CD4-positive, alpha-beta T cell treated with Interleukin-1 beta for 1 hour (primary cell): ENCODE data around the gene CADM2.
"Not testable (repeated sequence)": the region's sequence is repeated elsewhere in the genome, so short reads cannot be mapped to it uniquely, and the experiment has no call there.

Experiments
- DNase-seq, 2 donors: peaks; one replicate each; pipeline ENCODE4 v3.0.0-alpha.2; 2020 to 2022

CADM2 gene

DNA sequence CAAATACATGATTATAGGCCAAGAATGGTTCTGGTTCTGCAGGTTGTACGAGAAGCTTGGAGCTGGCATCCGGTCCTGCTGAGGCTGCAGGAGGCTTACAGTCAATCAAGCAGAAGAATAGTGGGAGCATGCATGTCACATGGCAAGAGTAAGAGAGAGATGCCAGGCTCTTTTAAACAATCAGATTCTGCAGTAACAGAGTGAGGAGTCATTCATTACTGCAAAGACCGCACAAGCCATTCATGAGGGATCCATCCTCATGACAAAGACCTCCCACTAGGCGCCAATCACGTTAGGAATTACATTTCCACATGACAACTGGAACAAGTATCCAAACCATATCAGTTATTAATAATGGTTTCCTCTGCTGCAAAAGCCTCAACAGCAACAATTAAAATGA is 536.8 kb downstream of the CADM2 start:
- DNase-seq: no peak

DNA sequence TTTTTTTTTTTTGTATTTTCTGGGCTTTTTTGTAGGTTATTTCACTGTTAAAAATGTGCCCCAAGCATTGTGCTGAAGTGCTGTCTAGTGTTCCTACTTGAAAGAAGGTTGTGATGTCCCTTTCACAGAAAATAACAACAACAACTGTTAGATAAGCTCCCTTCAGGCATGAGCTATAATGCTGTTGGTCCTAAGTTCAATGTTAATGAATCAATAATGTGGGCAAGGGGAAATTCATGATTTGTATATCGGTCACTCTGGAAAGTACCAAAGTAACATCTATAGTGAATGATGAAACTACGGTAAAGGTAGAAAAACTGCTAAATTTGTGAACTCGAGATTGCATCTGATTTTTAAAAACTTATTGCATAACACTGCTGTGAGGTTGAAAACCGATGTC is 539.4 kb downstream of the CADM2 start:
- DNase-seq: no peak

DNA sequence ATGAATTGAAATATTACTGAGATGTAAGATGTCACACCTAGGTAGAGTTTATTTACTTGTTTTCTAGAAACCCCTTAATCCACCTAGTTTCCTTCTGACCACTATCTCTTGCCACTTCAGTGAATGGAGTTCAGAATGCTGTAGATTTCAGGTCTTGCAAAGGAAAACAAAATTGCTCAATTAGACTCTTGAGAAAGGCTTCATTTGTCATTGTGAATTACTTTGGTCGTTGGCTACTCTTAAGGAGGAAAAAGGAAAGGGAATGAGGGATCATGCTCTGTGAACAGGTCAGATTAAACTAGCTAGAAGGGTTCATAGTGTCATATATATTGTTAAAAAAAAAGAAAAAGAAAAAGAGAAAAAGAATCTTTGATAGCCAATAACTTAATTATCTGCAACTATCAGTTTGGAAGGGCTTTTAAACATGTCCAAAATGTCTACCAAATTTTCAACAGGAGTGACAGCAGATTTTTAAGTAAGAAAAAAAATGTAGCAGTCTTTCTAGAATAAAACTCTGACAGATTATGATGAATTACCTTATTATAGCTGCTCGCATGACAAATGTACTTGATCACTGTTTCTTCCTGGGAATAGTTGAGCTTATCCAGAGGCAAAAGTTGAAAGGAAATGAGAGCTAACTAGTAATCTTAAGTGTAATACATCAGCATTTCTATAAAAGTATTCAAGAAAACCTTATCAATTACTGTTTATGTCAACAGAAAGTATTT is 543.5 kb downstream of the CADM2 start:
- DNase-seq: no peak

DNA sequence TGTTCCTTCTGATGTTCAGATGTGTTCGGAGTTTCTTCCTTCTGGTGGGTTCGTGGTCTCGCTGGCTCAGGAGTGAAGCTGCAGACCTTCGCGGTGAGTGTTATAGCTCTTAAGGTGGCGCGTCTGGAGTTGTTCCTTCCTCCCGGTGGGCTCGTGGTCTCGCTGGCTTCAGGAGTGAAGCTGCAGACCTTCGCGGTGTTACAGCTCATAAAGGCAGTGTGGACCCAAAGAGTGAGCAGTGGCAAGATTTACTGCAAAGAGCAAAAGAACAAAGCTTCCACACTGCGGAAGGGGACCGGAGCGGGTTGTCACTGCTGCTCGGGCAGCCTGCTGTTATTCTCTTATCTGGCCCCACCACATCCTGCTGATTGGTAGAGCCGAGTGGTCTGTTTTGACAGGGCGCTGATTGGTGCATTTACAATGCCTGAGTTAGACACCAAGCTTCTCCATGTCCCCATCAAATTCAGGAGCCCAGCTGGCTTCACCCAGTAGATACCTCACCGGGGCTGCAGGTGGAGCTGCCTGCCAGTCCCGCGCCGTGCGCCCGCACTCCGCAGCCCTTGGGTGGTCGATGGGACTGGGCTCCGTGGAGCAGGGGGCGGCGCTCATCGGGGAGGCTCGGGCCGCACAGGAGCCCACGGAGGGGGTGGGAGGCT is 545.5 kb downstream of the CADM2 start:
- not testable (repeated sequence) for DNase-seq

DNA sequence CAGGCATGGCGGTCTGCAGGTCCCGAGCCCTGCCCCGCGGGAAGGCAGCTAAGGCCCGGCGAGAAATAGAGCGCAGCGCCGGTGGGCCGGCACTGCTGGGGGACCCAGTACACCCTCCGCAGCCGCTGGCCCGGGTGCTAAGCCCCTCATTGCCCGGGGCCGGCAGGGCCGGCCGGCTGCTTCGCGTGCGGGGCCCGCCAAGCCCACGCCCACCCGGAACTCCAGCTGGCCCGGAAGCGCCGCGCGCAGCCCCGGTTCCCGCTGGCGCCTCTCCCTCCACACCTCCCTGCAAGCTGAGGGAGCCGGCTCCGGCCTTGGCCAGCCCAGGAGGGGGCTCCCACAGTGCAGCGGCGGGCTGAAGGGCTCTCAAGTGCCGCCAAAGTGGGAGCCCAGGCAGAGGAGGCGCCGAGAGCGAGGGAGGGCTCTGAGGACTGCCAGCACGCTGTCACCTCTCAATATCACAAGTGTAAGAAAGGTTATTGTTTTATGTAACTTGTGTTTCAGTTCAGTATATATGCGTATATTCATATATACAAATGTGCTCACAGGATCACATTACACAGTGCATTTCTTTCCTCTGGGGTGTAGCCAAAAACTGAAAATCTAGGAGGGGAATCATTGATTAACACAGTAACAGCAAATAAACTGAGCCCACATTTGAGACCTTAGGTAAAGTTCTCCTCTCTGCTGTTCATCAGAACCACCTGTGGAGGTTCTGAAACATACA is 546.2 kb downstream of the CADM2 start:
- not testable (repeated sequence) for DNase-seq

DNA sequence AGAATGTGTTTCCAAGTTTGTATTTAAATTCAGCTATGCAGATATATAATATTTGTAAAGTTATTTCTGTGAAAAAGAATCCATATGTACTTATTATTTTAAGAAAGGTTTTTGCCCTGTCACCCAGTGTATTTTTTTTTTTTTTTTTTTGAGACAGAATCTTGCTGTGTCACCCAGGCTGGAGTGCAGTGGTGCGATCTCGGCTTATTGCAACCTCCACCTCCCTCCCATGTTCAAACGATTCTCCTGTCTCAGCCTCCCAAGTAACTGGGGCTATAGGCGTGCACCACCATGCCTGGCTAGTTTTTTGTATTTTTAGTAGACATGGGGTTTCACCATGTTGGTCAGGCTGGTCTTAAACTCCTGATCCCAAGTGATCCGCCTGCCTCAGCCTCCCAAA is 548.3 kb downstream of the CADM2 start:
- DNase-seq: not testable (repeated sequence)

DNA sequence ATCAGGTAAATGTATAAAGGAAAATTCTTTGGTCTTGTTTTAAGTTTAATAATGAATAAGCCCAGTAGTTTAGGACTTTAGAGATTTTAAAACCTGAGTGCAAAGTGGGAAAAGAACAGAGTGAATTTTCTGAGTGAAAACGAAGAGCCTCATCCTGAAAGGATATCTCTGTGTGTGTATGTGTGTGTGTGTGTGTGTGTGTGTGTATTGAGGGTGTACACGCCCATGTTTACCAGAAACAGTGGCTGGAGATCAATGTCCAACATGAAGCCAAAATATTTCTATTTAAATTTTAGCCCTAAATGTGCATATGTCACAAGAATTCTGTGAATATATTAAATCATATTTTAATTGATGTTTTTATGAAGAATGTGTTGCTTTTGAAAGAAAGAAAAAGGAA is 549.9 kb downstream of the CADM2 start:
- no peak for DNase-seq

DNA sequence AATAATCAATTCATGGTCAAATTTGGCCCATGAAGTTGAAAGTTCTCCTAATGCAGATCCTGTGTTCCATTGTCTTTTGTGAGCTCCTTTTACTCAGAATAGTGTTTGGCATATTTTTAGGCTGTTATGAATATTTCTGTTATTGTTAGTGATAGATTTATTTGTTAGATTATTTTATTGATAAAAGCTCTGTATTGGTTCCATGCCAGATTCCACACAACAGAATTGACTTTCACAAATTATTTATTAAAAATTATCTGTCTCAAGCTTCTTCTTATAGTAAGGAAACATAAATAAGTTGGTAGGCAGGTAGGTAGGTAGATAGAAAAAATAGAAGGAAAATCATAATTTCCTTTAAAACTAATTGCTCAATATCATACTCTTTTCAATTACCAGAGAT is 557.4 kb downstream of the CADM2 start:
- DNase-seq: no peak

DNA sequence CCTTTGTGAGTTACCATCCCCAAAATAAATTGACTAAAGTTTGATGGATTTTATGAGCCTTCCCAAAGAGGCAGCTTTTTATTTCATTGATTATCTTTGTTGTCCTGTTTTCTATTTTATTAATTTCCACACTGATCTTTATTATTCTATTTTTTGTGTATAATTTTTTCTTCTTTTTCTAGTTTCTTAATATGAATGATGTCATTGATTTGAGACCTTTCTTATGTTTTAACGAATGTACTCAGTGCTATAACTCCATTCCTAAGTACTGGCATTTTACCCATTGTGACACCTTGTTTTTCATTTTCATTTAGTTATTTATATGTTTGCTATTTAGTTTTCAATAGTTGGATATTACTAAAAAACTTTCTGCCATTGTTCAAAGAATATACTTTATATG is 565.3 kb downstream of the CADM2 start:
- no peak for DNase-seq

DNA sequence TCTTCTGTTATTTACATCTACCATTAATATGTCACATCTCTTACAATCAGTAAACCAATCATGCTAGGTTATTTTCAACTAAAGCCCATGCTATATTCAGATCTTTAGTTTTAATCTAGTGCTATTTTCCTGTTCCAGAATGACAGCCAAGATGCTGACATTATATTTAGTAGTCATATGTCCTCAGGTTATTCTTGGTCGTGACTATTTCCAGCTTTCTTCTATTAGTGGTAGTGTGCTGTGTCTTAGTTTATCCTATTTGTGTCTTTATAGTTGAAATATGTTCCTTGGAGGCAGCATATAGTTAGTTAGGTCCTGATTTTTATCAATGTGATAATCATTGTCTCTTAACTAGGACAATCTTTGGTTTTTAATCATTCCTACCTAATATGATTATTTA is 566.5 kb downstream of the CADM2 start:
- DNase-seq: no peak

DNA sequence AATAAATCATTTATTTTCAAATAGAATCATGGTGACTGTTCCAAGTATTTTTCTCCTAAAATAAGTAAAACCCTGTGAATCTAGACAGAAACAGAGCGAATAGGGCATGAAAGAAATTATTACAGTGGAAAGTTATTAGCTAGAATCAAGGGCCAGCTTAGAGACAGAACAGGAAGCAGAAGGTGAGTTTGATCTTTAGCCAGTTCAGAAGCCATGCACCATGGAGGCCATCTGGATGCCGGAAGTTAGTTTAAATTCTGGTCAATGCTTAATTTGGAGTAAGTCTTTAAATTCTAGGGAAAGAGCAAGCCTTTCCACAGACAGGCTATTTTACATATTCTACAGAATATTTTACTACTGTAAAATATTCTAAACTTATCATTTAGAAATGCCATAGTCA is 574.8 kb downstream of the CADM2 start:
- DNase-seq: no peak

DNA sequence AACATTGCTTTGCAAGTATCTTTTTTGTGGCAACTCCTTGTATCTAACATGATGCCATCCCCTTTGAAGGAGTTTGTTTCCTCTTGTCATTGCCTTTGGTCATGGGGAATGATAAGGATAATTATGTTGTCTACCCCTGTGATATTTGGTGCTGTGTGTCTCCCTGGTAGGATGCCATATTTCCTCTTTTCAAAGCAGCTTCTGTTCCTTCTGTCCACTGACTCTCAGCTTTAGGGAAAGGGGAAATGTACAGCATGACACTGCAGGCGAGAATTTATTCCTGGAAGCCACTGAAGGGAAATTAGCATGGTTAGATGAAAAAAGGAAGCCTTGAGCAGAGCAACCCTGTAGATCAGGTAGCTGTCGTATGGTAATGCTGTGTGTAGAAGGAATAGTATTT is 576.7 kb downstream of the CADM2 start:
- no peak for DNase-seq

DNA sequence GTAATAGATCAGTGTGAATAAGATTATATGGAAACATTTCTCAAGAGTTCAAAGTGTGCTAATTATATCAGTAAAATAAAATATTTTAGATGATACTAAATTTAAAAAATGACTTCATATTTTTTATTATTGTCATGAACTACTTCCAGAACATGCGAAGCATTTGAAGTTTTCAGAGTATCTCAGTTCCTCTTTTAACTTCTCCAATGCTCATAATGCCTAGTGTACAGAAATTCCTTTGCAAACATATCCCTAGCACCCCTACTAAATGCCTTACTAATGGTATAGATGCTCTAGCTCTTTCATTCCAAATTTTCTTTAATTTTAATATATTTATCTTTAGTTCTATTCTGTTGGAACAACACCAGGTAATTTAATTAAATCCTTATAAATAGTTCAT is 580.4 kb downstream of the CADM2 start:
- no peak for DNase-seq

DNA sequence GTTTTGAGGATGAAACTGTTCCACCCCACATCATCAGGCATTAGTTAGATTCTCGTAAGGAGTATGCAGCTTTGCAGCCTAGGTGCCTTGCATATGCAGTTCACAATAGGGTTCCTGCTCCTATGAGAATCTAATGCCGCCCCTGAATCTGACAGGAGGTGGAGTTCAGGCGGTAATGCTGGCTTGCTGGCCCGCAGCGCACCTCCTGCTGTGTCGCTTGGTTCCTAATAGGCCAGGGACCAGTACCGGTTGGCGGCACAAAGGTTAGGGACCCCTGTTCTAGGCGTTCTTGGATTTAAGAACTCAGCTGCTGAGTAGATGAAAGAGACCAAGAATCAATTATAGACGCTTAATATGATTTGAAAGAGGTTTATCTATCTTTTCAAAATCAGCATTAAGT is 595.4 kb downstream of the CADM2 start:
- DNase-seq: no peak

DNA sequence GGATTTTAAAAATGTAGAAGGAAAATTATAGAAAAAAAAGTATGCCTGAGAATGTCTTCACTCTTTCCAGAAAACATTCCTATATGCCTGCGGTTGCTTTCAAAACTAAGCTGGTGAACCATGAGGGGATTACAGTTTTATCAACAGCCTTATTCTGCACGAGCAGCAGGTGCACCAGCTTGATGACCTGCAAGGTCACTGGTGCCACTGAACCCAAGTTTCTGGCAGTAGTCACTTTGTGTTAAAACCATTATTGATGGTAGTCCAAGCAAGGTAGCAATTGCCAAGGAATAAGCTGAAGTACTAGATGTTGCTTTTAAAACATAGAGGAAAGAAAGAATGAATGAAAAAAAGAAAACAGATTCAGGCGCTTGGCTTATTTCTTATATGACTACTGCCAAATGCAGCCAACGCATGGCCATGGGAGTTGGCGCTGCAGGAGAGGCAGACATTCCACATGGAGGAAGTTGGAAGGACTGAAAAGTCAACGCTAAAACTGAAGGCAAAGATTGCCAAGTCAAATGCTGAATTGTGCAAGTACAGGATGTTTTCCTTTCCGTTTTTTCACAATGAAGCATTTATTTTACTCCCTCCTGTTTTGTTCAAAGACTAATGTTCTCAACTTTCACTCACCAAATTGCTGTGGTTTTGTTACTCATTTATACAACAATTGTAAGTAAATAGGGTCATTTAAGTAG is 601.4 kb downstream of the CADM2 start:
- no peak for DNase-seq

DNA sequence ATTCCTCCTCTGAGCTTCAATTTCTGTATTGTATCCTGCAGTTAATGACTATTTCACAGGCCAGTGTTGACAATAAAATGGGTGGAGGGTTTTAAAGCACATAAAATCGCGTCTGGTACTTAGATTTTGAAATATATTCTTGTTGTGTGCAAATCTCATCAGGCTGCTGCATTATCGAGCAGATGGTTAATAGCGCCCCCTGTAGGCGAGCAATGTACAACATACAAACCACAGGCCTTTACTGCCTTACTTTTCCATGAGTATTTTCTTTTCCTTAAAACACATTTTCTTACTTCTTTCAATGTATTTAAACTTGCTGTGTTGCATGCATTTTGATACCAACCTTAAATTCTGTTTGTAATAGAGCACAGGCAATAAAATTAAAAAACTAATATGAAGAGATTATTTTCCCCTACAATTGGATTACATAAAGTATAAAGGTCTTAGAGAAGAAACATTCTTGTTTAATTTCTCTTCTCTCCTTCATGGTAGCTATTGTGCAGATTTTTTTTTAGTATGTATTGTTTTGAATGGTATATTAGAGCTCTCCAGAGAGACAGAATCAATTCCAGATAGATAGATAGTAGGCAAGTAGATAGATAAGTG is 608.4 kb downstream of the CADM2 start:
- no peak for DNase-seq

DNA sequence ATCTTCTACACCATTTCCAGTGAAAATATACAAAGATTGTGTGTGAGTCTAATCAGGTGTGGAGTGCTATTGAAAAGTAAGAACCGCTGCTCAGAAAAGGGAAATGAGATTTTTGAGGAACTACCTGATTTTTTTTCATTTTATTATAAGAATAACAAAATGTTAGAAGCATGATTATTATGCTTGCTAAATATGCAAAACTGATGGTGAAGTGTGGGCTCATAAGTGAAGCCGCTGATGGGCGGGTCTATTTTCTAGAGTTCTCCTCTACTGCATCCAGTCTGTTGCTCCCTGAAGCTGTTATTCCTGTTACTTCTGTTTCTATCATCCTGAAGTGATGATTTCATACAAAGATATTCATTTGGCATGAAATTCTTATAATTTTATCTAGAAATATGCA is 612.0 kb downstream of the CADM2 start:
- no peak for DNase-seq

DNA sequence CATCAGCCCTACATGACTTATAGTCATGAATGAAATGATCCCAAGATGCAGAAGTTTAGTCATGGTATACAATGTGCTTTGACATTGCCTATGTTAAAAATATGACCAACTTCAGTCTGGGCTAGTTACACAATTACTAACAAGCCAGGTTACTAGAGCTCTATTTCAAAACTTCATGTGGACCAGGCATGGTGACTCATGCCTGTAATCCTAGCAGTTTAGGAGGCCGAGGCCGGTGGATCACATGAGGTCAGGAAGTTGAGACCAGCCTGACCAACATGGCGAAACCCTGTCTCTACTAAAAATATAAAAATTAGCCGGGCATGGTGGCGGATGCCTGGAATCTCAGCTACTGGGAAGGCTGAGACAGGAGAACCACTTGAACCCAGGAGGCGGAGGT is 613.0 kb downstream of the CADM2 start:
- DNase-seq: no peak

DNA sequence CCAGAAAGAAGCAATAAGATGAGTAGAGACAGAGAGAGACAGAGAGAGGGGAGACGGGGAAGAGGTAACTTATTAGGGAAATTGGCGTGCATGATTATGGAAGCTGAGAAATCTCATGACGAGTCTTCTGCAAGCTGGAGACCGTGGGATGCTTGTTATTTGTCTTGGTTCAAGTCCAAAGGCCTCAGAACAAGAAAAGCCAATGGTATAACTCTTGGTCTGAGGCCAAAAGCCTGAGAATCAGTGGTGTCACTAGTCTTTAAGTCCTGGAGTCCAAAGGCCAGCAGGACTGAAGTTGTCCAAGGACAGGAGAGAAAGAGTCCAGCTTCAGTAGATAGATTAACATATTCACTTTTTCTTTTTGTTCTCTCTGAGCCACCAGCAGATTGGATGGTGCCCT is 613.6 kb downstream of the CADM2 start:
- no peak for DNase-seq

DNA sequence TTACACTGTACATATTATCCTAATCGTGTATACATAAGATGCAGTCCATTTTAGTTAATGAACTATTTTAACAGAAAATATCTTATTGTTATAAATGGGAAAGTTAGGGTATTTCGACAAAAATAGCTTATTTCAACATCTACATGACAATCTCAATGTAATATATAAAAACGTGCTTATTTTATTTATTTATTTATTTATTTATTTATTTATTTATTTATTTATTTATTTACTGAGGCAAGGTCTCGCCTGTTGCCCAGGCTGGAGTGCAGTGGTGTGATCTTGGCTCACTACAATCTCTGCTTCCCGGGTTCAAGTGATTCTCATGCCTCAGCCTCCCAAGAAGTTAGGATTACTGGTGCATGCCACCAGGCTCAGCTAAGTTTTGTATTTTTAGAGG is 614.2 kb downstream of the CADM2 start:
- DNase-seq: no peak

DNA sequence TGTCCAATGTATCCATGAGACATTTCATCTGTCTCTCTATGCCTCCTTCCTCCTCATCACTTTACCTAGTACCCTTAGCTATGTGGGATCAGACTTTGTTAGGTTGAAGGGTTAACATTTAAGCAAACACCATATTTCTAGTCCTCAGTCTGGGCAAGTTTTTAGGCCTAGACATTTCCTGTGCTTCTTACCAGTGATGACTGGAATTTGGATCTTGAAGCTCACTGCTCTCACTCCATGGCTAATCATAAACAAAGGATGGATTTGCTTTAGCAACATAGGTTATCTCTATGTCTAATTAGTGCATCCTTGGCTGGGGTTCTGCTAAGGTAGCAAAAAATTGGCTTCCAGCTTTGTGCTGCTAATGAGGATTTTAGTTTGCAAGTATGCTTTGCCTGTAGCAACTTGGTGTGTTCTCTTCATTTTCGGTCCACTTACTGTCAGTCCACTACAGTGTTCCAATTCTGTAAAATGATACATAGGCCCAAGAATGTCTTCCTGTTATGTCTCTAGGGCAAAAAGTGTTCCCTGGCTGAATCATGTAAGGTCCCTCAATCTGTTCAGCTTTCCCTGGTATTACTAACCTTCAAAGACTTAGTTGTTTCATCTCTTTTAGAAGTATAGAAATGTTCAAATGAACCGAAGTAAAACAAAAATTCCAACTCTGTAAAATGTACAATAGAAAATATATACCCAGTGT is 615.4 kb downstream of the CADM2 start:
- DNase-seq: no peak

DNA sequence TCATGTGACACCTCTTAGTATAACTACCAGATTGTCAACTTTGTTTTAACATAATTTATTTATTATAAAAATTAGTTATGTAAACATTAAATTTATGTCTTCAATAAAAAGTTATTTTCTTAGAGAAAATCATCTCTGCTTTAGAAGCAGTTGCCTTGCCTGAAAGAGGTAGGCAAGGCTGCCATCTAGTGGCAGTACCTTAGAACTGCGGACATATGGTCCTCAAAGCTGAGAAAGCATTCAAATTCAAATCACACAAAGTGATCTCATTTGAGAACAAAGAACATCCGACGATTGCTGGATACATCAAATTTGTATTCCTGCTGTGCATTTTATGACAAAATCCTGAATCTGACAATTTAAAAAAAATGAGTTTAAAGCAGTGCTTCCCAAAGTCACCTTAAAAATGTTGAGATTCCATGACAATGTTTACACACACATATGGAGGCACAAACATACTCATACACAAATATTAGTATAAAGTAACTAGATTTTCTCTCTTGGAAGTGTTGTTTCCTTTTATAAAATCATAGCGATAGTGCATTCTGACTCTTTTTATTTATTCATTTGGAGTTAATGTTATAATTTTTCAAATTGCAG is 617.4 kb downstream of the CADM2 start:
- DNase-seq: peak; percentile 20 to 40
